Small intestine (tissue), 7 donors: Measurements from ENCODE around the gene ADGRD1. TPM values are rescaled to one million over a fixed set of nuclear protein-coding genes. Genes with fewer than 3 reads are reported as not detected.
"Not testable (repeated sequence)": the region's sequence is repeated elsewhere in the genome, so short reads cannot be mapped to it uniquely, and the experiment has no call there.

ENCODE experiments used
- DNase-seq, 2 donors: peaks; one replicate each; pipeline versions ENCODE4 v3.0.0 to v3.0.0-alpha.2; 2013
- FAIRE-seq: peaks from 2 replicates; lab custom pipeline; 2012; peaks lifted over from hg19 to GRCh38; lab: Jason Lieb, UNC
- H3K27ac ChIP-seq, 3 donors: one replicate each; pipeline ENCODE4 v1.5.1; 2013; ENCODE audit warnings: low read length in 2 of 3, mild to moderate bottlenecking in 2 of 3, control low read depth in 1 of 3, inconsistent platforms in 1 of 3, low read depth in 1 of 3, moderate library complexity in 1 of 3
- H3K27me3 ChIP-seq, 3 donors: one replicate each; pipeline ENCODE4 v1.6.1; 2013; ENCODE audit warnings: low read length in 3 of 3, inconsistent platforms in 1 of 3; ENCODE audit not compliant: control insufficient read depth in 3 of 3, insufficient read depth in 3 of 3
- H3K36me3 ChIP-seq, 3 donors: one replicate each; pipeline ENCODE4 v1.6.1; 2013; ENCODE audit warnings: low read length in 3 of 3, inconsistent platforms in 1 of 3, low read depth in 1 of 3, mild to moderate bottlenecking in 1 of 3, moderate library complexity in 1 of 3; ENCODE audit not compliant: control insufficient read depth in 3 of 3, insufficient read depth in 2 of 3
- H3K4me1 ChIP-seq, 3 donors: one replicate each; pipeline ENCODE4 v1.6.1; 2013; ENCODE audit warnings: low read length in 2 of 3, inconsistent platforms in 1 of 3, low read depth in 1 of 3, mild to moderate bottlenecking in 1 of 3, moderate library complexity in 1 of 3; ENCODE audit not compliant: control insufficient read depth in 3 of 3, insufficient read depth in 2 of 3
- H3K4me3 ChIP-seq, 3 donors: one replicate each; pipeline ENCODE4 v1.5.1; 2013; ENCODE audit warnings: low read length in 3 of 3, control low read depth in 1 of 3, inconsistent platforms in 1 of 3, low read depth in 1 of 3, mild to moderate bottlenecking in 1 of 3, moderate library complexity in 1 of 3
- H3K9me3 ChIP-seq, 2 donors: one replicate each; pipeline ENCODE4 v1.6.1; 2013; ENCODE audit warnings: low read depth in 1 of 2, low read length in 1 of 2; ENCODE audit not compliant: control insufficient read depth in 2 of 2, insufficient read depth in 1 of 2
- WGBS, 3 donors: extraction: QIAGEN DNeasy Blood & Tissue Kit; methylation state at CpG; one replicate each; pipeline ENCODE4 v1.1.7; 2013; 5-methylcytosine and 5-hydroxymethylcytosine counted together
- polyA plus RNA-seq, 4 donors: library from polyadenylated mRNA; stranded (reverse) in 3 of 4; unstranded in 1 of 4; fragments of 200-250 nt in 3 of 4; fragments of 120-200 nt in 1 of 4; gene quantifications; one replicate each; pipeline versions ENCODE4 v1.2.1 to v1.2.3, GENCODE V29; 2013
- donor health status: healthy with polysubstance abuse.
- donor health status: control.
- donor health status: control.
- donor health status: Bipolar disorder and iron deficiency.
- donor health status: healthy.

Gene ADGRD1
- polyA plus RNA-seq, 4 donors = 0.54 to 87.7 (median 9.3) TPM; not detected in 1

- H3K4me1 ChIP-seq = no peaks in the 10 kb centered on the region
- H3K9me3 ChIP-seq = peaks cover 0 to 8% of the 10 kb centered on the region in 2 donors
- H3K36me3 ChIP-seq = peaks cover 0 to 13% (median 0%) of the 10 kb centered on the region in 3 donors
- H3K4me3 ChIP-seq = no peak overlapping the region
- 82 to 86% (median 84%) methylated on average over 27 of the region's 27 CpGs for WGBS, 3 donors
- H3K27ac ChIP-seq = no peak overlapping the region
- H3K27me3 ChIP-seq = no peaks in the 10 kb centered on the region
- FAIRE-seq (no peak), DNase-seq (no peak)
These were observed 112.6 kb downstream of the ADGRD1 start for GRCh38 chr12:131066207-131066885.

GRCh38 chr12:131066886-131067490, 113.3 kb downstream of the ADGRD1 start:
- Histone ChIP-seq H3K4me1 (no peaks in the 10 kb centered on the region), H3K36me3 (peaks cover 0 to 15% (median 0%) of the 10 kb centered on the region in 3 donors), H3K27ac (no peak overlapping the region), H3K27me3 (no peaks in the 10 kb centered on the region), H3K4me3 (no peak overlapping the region), H3K9me3 (peaks cover 0 to 7% of the 10 kb centered on the region in 2 donors)
- DNase-seq = no peak
- FAIRE-seq = no peak
- WGBS, 3 donors = 86 to 91% (median 87%) methylated on average over 14 of the region's 14 CpGs

- 73 to 79% (median 78%) methylated on average over 12 of the region's 12 CpGs for WGBS, 3 donors
- no peak for FAIRE-seq
These were observed 114.5 kb downstream of the ADGRD1 start for GRCh38 chr12:131067981-131068851.

GRCh38 chr12:131068926-131069720, 115.4 kb downstream of the ADGRD1 start:
- peaks cover 0 to 31% (median 0%) of the 10 kb centered on the region in 3 donors for H3K36me3 ChIP-seq
- H3K4me3 ChIP-seq, DNase-seq, H3K27me3 ChIP-seq, H3K4me1 ChIP-seq, H3K27ac ChIP-seq, FAIRE-seq: not testable (repeated sequence)
- WGBS, 3 donors = 77 to 84% (median 81%) methylated on average over 13 to 15 of the region's 17 CpGs
- peaks cover 0 to 15% of the 10 kb centered on the region in 2 donors for H3K9me3 ChIP-seq

More at GRCh38 chr12:131067981-131068851, 114.5 kb downstream of the ADGRD1 start:
- Histone ChIP-seq H3K36me3 (peaks cover 0 to 26% (median 0%) of the 10 kb centered on the region in 3 donors), H3K4me3 (no peak overlapping the region), H3K9me3 (peaks cover 0 to 9% of the 10 kb centered on the region in 2 donors), H3K27me3 (no peaks in the 10 kb centered on the region), H3K27ac (peak overlapping the region in 1 of 3 donors; percentile 53), H3K4me1 (no peaks in the 10 kb centered on the region)
- DNase-seq = no peak

GRCh38 chr12:131070136-131070535, 116.4 kb downstream of the ADGRD1 start:
- not testable (repeated sequence) for FAIRE-seq, DNase-seq
- peaks cover 0 to 38% (median 0%) of the 10 kb centered on the region in 3 donors for H3K36me3 ChIP-seq

GRCh38 chr12:131070668-131071067, 117.0 kb downstream of the ADGRD1 start:
- not testable (repeated sequence) for H3K27ac ChIP-seq, H3K4me1 ChIP-seq, DNase-seq, H3K4me3 ChIP-seq, H3K27me3 ChIP-seq, FAIRE-seq
- 94 to 100% (median 96%) methylated on average over 3 to 4 of the region's 6 CpGs for WGBS, 3 donors
- Histone ChIP-seq H3K36me3 (peaks cover 0 to 35% (median 0%) of the 10 kb centered on the region in 3 donors), H3K9me3 (peaks cover 0 to 15% of the 10 kb centered on the region in 2 donors)

More at GRCh38 chr12:131070136-131070535, 116.4 kb downstream of the ADGRD1 start:
- H3K27ac ChIP-seq, H3K27me3 ChIP-seq, H3K4me1 ChIP-seq, H3K4me3 ChIP-seq: not testable (repeated sequence)
- 93 to 96% (median 96%) methylated on average over 18 to 21 of the region's 21 CpGs for WGBS, 3 donors
- H3K9me3 ChIP-seq = peaks cover 0 to 15% of the 10 kb centered on the region in 2 donors

- DNase-seq, H3K27me3 ChIP-seq, H3K27ac ChIP-seq, H3K4me3 ChIP-seq, H3K4me1 ChIP-seq, FAIRE-seq: not testable (repeated sequence)
- Histone ChIP-seq H3K9me3 (peaks cover 0 to 15% of the 10 kb centered on the region in 2 donors), H3K36me3 (peaks cover 0 to 35% (median 0%) of the 10 kb centered on the region in 3 donors)
- WGBS, 3 donors = 72 to 89% (median 82%) methylated on average over 8 to 12 of the region's 12 CpGs
These were observed 117.6 kb downstream of the ADGRD1 start for GRCh38 chr12:131071234-131071820.
